Heart left ventricle (tissue), 16 donors: ENCODE measurements around the gene SLC25A13. TPM values are rescaled to one million over a fixed set of nuclear protein-coding genes. Genes with fewer than 3 reads are reported as not detected.

ENCODE experiments used
- ATAC-seq, 4 donors: fragments of 200-7000 bp; cut with Tn5 transposase; one replicate each; pipeline ENCODE4 v1.9.1; 2020 to 2022; ENCODE audit warnings: moderate library complexity in 4 of 4, mild to moderate bottlenecking in 3 of 4, moderate number of reproducible peaks in 1 of 4
- DNase-seq, 5 donors: peaks; one replicate each; pipeline ENCODE4 v3.0.0-alpha.2; 2020
- H3K27ac ChIP-seq, 12 donors: fragments of 200-600 bp; sonication (generic) in 4 of 12; one replicate each; pipeline versions ENCODE4 v1.5.0 to v1.8.0; 2016 to 2022; ENCODE audit warnings: mild to moderate bottlenecking in 2 of 12
- H3K27me3 ChIP-seq, 9 donors: fragments of 200-600 bp; sonication (generic) in 2 of 9; one replicate each; pipeline versions ENCODE4 v1.5.1 to v1.8.0; 2016 to 2022; ENCODE audit warnings: mild to moderate bottlenecking in 3 of 9
- H3K36me3 ChIP-seq, 9 donors: fragments of 200-600 bp; sonication (generic) in 2 of 9; one replicate each; pipeline versions ENCODE4 v1.5.0 to v1.8.0; 2018 to 2022; ENCODE audit warnings: mild to moderate bottlenecking in 2 of 9
- H3K4me1 ChIP-seq, 12 donors: fragments of 200-600 bp; sonication (generic) in 4 of 12; one replicate each; pipeline versions ENCODE4 v1.5.0 to v1.8.0; 2016 to 2022; ENCODE audit warnings: mild to moderate bottlenecking in 3 of 12
- H3K4me3 ChIP-seq, 12 donors: fragments of 200-600 bp; sonication (generic) in 4 of 12; one replicate each; pipeline versions ENCODE4 v1.5.0 to v1.8.0; 2017 to 2022; ENCODE audit warnings: mild to moderate bottlenecking in 9 of 12, moderate library complexity in 4 of 12
- H3K9me3 ChIP-seq, 12 donors: fragments of 200-600 bp; sonication (generic) in 4 of 12; one replicate each; pipeline versions ENCODE4 v1.5.0 to v1.8.0; 2016 to 2022; ENCODE audit warnings: mild to moderate bottlenecking in 1 of 12
- CTCF ChIP-seq, 12 donors: fragments of 200-600 bp; sonication (generic) in 4 of 12; IDR thresholded peaks; one replicate each; pipeline versions ENCODE4 v1.5.0 to v1.8.0; 2018 to 2022; ENCODE audit warnings: antibody characterized with exemption in 12 of 12, mild to moderate bottlenecking in 5 of 12
- POLR2A ChIP-seq, 2 donors: fragments of 450-650 bp; IDR thresholded peaks; one replicate each; pipeline ENCODE4 v1.6.1; 2017; ENCODE audit warnings: antibody characterized with exemption in 2 of 2, mild to moderate bottlenecking in 2 of 2, moderate library complexity in 2 of 2
- WGBS, 4 donors: extraction: QIAGEN DNeasy Blood & Tissue Kit in 2 of 4; methylation state at CpG; one replicate each; pipeline versions ENCODE4 v1.1.5 to v1.1.7; 2013 to 2018; 5-methylcytosine and 5-hydroxymethylcytosine counted together
- intact Hi-C, 10 donors: fragments of 100-400 bp; cut with DNase I; formaldehyde crosslinking; loops; one replicate each; pipeline versions ENCODE4 v1.11.1 to v1.14.2; 2022
- polyA plus RNA-seq, 2 donors: library from polyadenylated mRNA; stranded (reverse); fragments of 200-250 nt; gene quantifications; one replicate each; pipeline ENCODE4 v1.2.3, GENCODE V29; 2013
- total RNA-seq, 9 donors: library from RNA; depleted of rRNA in 2 of 9; stranded (reverse); fragments of >200 nt in 2 of 9; fragmentation: NEBNext Ultra II Directional in 3 of 9; extraction: Animal tissue kit (Norgen Biotek cat#: 25700) in 3 of 9; gene quantifications; one replicate each; pipeline versions ENCODE4 v1.1.0 to v1.2.4, GENCODE V29; 2016 to 2023
- donor health status: ischemic (EF 13 %, LVEDD 7.1; RV severe dilation, severe dysfunction).
- donor health status: healthy with polysubstance abuse.
- donor health status: DM: no; HTN: yes; CAD: no.
- donor health status: DM: no; HTN: no; CAD: no.
- donor health status: ischemic (EF 25% LVEDD 6.9; RV normal size, moderate dysfunction).
- donor health status: ischemic (EF 25% LVEDD 5.7; RV mildly dilated, moderate dysfunction).
- donor health status: healthy.
- donor health status: DM: yes; HTN: yes; CAD: no.
- donor health status: ischemic (EF 35%, LVEDD 5.7; RV mildly dilated, moderate dysfunction).
- donor health status: nonischemic (EF 11% LVEDD 7.7; RV severe dilation, severe dysfunction).
- donor health status: DM: yes; HTN: yes; CAD: no.
- donor health status: PGD.
- donor health status: ischemic (EF 29% LVEDD 5.4; RV normal size, mild dysfunction).
- donor health status: nonischemic (EF 23%, LVEDD 6.1; RV moderate dilation, normal function).

Gene SLC25A13
- total and polyA plus RNA-seq, 11 donors: 3.7 to 17.9 (median 11.4) TPM

- intact Hi-C loops: no loop called here
- ATAC-seq: no peak
- Histone ChIP-seq H3K9me3 (no peaks in the 10 kb centered on the region), H3K27ac (no peak overlapping the region), H3K36me3 (peaks cover 0 to 19% (median 12%) of the 10 kb centered on the region in 9 donors), H3K4me3 (no peak overlapping the region), H3K4me1 (peaks cover 0 to 2% (median 0%) of the 10 kb centered on the region in 12 donors), H3K27me3 (no peaks in the 10 kb centered on the region)
- WGBS, 4 donors: 93 to 94% (median 94%) methylated on average over 7 of the region's 7 CpGs
- TF ChIP-seq CTCF (IDR thresholded peaks at IDR 0.05) (no peak), POLR2A (IDR thresholded peaks at IDR 0.05) (no peak)
- no peak for DNase-seq
Measured at GRCh38 chr7:96116173-96116572, 205.7 kb downstream of the SLC25A13 start.

- no peak overlapping the region for H3K4me3 ChIP-seq
- no peak overlapping the region for H3K27ac ChIP-seq
- WGBS, 4 donors: 84 to 87% (median 85%) methylated on average over 7 of the region's 7 CpGs
- DNase-seq (no peak), ATAC-seq (no peak)
- H3K4me1 ChIP-seq: no peaks in the 10 kb centered on the region
- intact Hi-C loops: no loop called here
- H3K27me3 ChIP-seq: no peaks in the 10 kb centered on the region
- H3K36me3 ChIP-seq: no peaks in the 10 kb centered on the region
- TF ChIP-seq CTCF (IDR thresholded peaks at IDR 0.05) (no peak), POLR2A (IDR thresholded peaks at IDR 0.05) (no peak)
- no peaks in the 10 kb centered on the region for H3K9me3 ChIP-seq
Measured at GRCh38 chr7:96114190-96114589, 207.7 kb downstream of the SLC25A13 start.

GRCh38 chr7:96111405-96111804 lies 210.5 kb downstream of the SLC25A13 start:
- Histone ChIP-seq H3K4me3 (no peak overlapping the region), H3K9me3 (no peaks in the 10 kb centered on the region), H3K27me3 (no peaks in the 10 kb centered on the region), H3K4me1 (no peaks in the 10 kb centered on the region), H3K27ac (no peak overlapping the region), H3K36me3 (no peaks in the 10 kb centered on the region)
- DNase-seq: no peak
- TF ChIP-seq POLR2A (IDR thresholded peaks at IDR 0.05) (no peak), CTCF (IDR thresholded peaks at IDR 0.05) (no peak)
- intact Hi-C loops: no loop called here
- ATAC-seq: no peak

GRCh38 chr7:96104984-96105383 lies 216.9 kb downstream of the SLC25A13 start:
- Histone ChIP-seq H3K36me3 (no peaks in the 10 kb centered on the region), H3K27me3 (no peaks in the 10 kb centered on the region), H3K27ac (no peak overlapping the region), H3K4me1 (no peaks in the 10 kb centered on the region), H3K4me3 (no peak overlapping the region), H3K9me3 (peaks cover 0 to under 1% (median 0%) of the 10 kb centered on the region in 12 donors)
- DNase-seq (no peak), ATAC-seq (no peak)
- intact Hi-C loops: no loop called here
- TF ChIP-seq POLR2A (IDR thresholded peaks at IDR 0.05) (no peak), CTCF (IDR thresholded peaks at IDR 0.05) (no peak)
